ENCODE measurements around the gene RGS11.
"Not testable (repeated sequence)": the region's sequence is repeated elsewhere in the genome, so short reads cannot be mapped to it uniquely, and the experiment has no call there.

Gene RGS11

GRCh38 chr16:280552-280951, 4.8 kb upstream of the RGS11 start, which contains the start of gene ARHGDIG:
Gene ARHGDIG, plus strand, starts transcription at chr16:280591. Its CDS starts 90 bp downstream, at chr16:280681.
- no peak for DNase-seq (ENCODE audit: low spot score)

- DNase-seq (ENCODE audit: low spot score): no peak
Observed at GRCh38 chr16:280005-280460, 4.3 kb upstream of the RGS11 start.

- DNase-seq (ENCODE audit: low spot score): no peak
Observed at GRCh38 chr16:279531-279930, 3.8 kb upstream of the RGS11 start.

GRCh38 chr16:278863-279366, 3.2 kb upstream of the RGS11 start:
- peak; percentile 60 for DNase-seq (ENCODE audit: low spot score)

GRCh38 chr16:276426-277077, 808 bp upstream of the RGS11 start:
- no peak for DNase-seq (ENCODE audit: low spot score)

- DNase-seq (ENCODE audit: low spot score): no peak
Observed at GRCh38 chr16:275041-275641, 603 bp downstream of the RGS11 start.

GRCh38 chr16:273547-274421, 2.0 kb downstream of the RGS11 start:
- DNase-seq (ENCODE audit: low spot score): peak; percentile 23

- no peak for DNase-seq (ENCODE audit: low spot score)
Observed at GRCh38 chr16:272633-273546, 2.9 kb downstream of the RGS11 start.

GRCh38 chr16:270381-271255, 5.1 kb downstream of the RGS11 start:
- no peak for DNase-seq (ENCODE audit: low spot score)

- no peak for DNase-seq (ENCODE audit: low spot score)
Observed at GRCh38 chr16:269061-269796, 6.5 kb downstream of the RGS11 start.

GRCh38 chr16:268141-269053, 7.3 kb downstream of the RGS11 start:
- no peak for DNase-seq (ENCODE audit: low spot score)

- DNase-seq (ENCODE audit: low spot score): not testable (repeated sequence)
Observed at GRCh38 chr16:267562-267961, 8.2 kb downstream of the RGS11 start.

- DNase-seq (ENCODE audit: low spot score): no peak
Observed at GRCh38 chr16:266258-267164, 9.2 kb downstream of the RGS11 start.

- no peak for DNase-seq (ENCODE audit: low spot score)
Observed at GRCh38 chr16:265711-266110, 10.0 kb downstream of the RGS11 start.

GRCh38 chr16:265002-265529, 10.7 kb downstream of the RGS11 start:
- no peak for DNase-seq (ENCODE audit: low spot score)

- DNase-seq (ENCODE audit: low spot score): no peak
Observed at GRCh38 chr16:264440-264951, 11.2 kb downstream of the RGS11 start.

- DNase-seq (ENCODE audit: low spot score): no peak
Observed at GRCh38 chr16:263944-264343, 11.8 kb downstream of the RGS11 start.
